Measurements from ENCODE around the gene HPSE. TPM values are rescaled to one million over a fixed set of nuclear protein-coding genes. Genes with fewer than 3 reads are reported as not detected.
"Not testable (repeated sequence)": the region's sequence is repeated elsewhere in the genome, so short reads cannot be mapped to it uniquely, and the experiment has no call there.

The HPSE gene
- total RNA-seq, 1 donor from 2014 or later, result 1.0 TPM

GRCh38 chr4:83331956-83332355 is 2.7 kb downstream of the HPSE start:
- DNase-seq, result no peak

DNA sequence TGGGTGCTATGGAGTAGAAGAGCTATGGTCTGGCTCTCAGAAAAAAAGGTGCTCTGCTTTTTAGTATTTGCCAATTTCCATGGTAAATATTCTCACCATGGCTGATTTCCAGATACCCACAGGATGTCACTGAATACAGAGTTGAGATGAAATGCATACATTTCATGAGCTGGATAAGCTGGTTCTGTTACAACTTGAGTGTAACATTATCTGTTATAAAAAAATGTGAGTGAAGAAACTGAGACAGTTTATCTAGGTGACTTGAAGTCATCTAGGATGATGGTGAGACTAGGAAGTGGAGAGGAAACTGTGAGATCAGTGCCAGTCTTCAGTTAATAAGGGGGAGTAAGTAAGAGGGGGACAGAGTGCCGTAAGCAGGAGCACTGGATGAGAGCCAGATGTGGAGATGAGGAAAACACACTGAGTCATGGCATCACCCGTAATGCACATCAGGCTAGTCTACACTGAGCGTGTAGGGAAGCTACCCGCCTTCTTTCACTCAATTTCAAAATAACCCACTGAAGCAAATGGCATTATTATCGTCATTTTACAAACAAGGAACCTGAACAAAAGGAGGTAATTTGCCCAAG is 5.0 kb downstream of the HPSE start:
- no peak for DNase-seq

DNA sequence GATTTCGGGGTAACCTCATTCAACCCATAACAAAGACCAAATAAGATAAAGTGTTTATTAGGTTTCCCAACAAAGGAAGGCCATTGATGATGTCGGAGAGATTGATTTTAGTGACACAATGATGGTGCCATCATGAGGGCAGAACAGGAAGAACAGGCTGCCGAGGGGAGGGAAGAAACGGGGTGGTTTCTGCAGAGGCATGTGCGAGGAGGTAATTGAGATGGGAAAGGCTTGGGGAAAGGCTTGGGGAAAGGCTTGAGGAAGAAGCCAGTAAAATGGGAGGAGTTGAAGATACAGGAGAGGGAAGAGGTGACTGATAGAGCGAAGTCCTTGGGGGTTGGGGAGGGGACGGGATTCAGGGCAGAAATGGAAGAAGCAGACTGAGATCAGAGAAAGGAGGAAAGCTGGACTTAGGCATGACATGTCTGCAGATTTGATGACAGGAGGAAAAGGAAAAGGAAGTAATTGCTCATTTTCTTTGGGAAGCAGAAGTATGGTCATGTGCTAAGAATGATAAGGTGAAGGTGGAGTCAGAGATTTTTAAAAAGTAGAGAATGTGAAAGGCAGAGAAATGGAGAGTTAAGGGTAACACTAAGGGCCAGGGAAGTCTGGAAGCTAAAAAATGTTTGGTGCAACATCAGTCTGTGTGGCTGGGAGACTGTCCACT is 6.0 kb downstream of the HPSE start:
- DNase-seq, result no peak

GRCh38 chr4:83326546-83326945 is 8.1 kb downstream of the HPSE start:
- no peak for DNase-seq

- not testable (repeated sequence) for DNase-seq
Observed at GRCh38 chr4:83325306-83325705, 9.3 kb downstream of the HPSE start.

- no peak for DNase-seq
Observed at GRCh38 chr4:83323136-83323535, 11.5 kb downstream of the HPSE start.

DNA sequence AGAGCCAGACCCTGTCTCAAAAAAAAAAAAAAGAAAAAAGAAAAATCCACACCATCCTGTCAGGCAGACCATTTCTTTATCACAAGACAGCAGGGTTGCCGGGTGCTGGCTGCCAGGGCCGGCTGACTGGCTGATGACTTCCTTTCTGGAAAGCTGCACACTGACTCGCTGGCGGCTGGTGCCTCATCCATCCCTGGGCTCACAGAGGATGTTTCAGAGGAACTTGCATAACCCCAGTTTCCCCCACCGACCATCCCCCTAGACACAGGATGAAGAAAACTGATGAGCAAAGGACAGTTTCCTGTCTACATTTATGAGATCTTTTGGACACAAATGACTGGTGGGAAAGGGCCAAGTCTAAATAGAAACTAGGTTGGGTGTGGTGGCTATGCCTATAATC is 14.1 kb downstream of the HPSE start:
- peak; percentile 3 for DNase-seq

DNA sequence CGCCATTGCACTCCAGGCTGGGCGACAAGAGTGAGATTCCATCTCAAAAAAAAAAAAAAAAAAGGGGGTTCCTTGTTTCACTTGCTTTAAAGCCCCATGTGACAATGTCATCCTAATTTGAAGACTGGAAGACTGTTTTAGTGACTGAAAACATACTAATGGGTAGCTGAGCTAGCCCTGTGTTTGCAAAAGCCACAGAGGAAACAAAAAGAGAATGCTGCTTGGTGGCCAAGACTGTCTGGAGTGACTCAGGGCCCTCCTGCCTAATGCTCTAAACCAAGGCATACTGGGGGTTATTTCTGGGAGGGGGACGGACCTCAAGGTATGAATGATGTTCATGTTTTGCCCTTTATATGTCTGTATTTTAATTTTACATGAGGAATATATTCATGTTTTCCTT is 16.0 kb downstream of the HPSE start:
- DNase-seq, result no peak

DNA sequence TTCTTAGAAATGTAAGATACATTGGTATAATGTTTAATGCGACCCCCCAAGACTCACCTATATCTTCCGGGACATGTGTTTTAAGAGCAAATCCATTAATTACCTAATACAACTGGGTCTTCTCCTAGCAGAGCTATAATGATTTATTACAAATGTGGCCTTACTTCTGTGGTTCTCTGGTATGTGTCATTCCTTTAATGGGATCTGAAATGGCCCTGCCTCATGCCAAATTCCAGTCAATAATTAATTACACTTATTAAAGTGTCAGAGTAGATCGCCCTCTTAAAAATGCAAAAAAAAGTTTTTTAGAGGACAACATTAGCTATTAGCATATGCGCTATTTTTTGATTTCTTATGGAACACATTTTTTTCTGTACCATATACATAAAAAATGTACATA is 17.0 kb downstream of the HPSE start:
- DNase-seq, result no peak

- DNase-seq, result no peak
Observed at GRCh38 chr4:83316459-83317165, 18.0 kb downstream of the HPSE start.

DNA sequence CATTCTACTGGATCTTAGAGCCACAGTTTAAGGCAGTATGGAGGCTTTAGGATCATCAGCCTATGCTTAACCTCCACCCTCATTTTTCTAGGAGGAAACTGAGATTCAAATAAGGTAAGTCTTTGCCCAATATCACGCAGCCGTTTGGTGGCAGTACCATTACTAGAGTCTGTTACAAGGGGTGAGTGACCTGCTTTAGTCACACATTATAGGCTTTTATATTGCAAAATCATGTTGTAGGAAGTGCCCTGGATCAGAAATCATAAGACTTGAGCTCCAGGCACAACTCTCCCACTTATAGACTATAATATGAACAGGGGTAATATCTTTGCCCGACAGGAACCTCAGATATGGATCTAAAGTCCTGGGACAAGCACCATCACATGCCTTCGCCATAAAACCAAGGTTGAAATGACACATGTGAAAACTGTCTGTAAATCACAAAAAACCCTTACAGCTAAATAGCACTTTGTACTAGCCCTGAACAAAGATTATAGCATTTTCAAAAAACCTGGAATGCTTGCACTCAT is 19.2 kb downstream of the HPSE start:
- no peak for DNase-seq

GRCh38 chr4:83308672-83309071 is 26.0 kb downstream of the HPSE start:
- no peak for DNase-seq

DNA sequence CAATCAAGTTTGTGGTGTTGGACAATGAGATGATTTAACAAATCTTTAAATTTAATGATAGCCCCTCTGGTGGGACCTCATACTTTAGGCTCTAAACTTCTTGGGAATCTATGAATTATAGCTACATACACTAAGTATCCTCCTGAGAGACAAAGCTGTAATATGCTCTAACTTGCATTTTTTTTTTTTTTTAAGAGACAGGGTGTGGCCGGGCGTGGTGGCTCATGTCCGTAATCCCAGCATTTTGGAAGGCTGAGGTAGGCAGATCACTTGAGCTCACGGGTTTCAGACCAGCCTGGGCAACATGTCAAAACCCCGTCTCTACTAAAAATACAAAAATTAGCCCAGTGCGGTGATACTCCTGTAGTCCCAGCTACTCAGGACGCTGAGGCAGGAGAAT is 26.7 kb downstream of the HPSE start:
- DNase-seq, result no peak

DNA sequence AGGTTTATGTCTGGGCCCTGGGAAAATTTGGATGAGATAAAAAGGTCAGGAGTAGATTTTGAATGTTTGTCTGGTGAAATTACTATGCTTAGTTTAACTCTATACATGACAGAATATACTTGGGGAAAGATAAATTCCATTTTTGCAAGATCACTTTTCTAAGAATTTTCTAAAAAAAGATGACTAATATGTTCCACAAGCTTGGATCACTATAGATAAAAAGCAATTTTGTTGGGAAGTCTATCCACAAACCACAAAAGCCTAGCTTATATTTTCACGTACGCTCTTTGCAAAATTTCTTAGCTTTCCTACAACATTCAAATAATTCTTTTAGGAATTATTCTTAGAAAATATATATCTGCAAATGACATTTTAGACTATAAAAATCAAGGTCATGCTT is 29.5 kb downstream of the HPSE start:
- DNase-seq, result no peak

DNA sequence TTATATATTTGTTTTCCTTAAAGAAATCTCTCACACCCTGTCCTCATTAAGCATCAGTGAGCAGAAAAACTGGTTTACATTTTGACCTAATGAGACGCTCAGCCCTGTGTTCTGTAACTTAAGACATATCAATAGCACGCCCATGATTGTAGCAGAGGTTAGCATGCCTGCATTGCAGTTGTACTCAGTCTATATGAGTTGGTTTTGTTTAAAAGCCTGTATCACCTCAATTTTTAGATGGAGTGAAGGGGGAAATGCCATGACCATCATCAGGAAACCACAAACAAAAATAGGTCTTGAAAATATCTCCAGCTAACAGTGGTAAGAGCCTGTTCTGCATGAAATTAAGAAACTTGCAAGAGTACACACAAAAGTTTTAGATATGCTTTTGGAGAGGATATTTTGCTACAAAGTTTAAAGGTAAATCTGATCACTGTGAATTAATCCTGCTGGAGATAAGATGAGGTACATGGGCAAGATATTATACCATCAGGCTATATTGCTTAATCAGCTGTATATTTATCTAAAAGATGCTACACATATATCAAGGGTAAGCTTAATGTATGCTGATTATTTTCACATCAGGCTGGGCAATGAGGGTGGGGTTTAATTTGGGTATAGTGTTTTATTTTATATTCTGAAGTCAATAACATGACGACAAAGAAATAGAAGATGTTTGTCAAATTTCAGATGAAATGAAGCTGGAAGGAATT is 36.9 kb downstream of the HPSE start:
- no peak for DNase-seq

GRCh38 chr4:83293305-83294046 is 41.2 kb downstream of the HPSE start:
- no peak for DNase-seq

DNA sequence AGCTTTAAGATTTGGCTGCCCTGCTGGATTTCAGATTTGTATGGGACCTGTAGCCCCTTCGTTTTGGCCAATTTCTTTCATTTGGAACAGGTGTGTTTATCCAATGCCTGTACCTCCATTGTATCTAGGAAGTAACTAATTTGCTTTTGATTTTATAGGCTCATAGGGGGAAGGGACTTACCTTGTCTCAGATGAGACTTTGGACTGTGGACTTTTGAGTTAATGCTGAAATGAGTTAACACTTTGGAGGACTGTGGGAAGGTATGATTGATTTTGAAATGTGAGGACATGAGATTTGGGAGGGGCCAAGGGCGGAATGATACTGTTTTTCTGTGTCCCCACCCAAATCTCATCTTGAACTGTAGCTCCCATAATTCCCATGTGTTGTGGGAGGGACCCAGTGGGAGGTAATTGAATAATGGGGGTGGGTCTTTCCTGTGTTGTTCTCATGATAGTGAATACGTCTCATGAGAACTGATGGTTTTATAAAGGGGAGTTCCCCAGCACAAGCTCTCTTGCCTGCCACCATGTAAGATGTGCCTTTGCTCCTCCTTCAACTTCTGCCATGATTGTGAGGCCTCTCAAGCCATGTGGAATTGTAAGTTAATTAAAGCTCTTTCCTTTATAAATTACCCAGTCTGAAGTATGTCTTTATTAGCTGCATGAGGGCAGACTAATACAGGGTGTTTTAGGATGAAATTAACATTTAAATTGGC is 44.4 kb downstream of the HPSE start:
- not testable (repeated sequence) for DNase-seq

- DNase-seq, result not testable (repeated sequence)
Observed at GRCh38 chr4:83288381-83288780, 46.3 kb downstream of the HPSE start.

- DNase-seq, result peak; percentile 63
Observed at GRCh38 chr4:83285055-83285407, 49.6 kb downstream of the HPSE start.

- DNase-seq, result peak; percentile 98
Observed at GRCh38 chr4:83284193-83285054, 50.2 kb downstream of the HPSE start, which contains the start of gene COQ2. Gene COQ2, minus strand, starts transcription at chr4:83284798. Its CDS starts 34 bp downstream, at chr4:83284764.

All from tongue (tissue), 2 donors.